Measurements from ENCODE around the gene PHLDA2.

DNA sequence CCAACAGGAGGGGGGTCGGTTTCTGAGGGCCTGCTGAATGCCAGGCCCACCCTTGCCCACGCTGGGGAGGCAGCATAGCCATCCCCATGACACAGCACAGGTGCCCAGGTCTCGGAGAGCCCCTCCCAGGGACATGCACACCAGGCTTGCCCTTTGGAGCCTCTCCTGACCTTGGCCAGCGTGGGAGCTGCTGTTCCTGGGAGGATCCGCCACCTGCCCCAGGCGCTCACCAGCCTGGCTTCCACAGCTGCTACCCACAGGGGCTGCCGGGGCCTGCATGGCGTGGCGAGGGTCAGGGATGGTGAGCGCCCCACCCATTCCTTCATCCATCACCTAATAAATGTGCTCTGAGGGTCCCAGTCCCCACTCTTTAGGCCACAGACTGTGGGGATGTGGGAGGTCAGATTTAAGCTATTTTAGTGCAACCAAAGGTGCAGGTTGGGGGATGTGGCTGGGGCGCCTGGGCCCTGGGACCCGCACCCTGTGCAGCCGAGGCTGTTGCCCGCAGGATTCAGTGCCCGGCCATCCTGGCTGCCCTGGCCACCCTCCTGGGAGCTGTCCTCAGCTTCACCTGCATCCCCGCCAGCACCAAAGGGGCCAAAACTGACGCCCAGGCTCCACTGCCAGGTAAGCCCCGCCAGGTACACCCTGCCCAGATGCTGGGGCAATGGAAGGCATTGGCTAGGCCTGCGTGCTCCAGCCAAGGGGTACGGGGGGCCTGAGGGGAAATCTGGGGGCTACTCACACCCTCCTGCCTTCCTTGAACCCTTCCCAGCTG, 12.9 kb downstream of the PHLDA2 start:
- TF ChIP-seq CTCF (IDR thresholded peaks at IDR 0.05; ENCODE audit: borderline replicate concordance, extremely low read depth, low read length, poor library complexity, severe bottlenecking): no peak
- TF ChIP-seq EZH2 (IDR thresholded peaks at IDR 0.05; ENCODE audit: borderline replicate concordance, low read depth, low read length, severe bottlenecking): no peak

All from DND-41 (cell line).